ENCODE data around the gene BTBD9. TPM values are rescaled to one million over a fixed set of nuclear protein-coding genes. Genes with fewer than 3 reads are reported as not detected.

The BTBD9 gene
- total RNA-seq, 1 donor from 2014 or later = 10.3 TPM

- no peak overlapping the region for H3K4me2 ChIP-seq (ENCODE audit: low read length)
- H3K4me3 ChIP-seq (ENCODE audit: insufficient read depth, low read depth, low read length) = no peak overlapping the region
- no peak for FAIRE-seq
- no peak overlapping the region for H3K27ac ChIP-seq (ENCODE audit: low read depth, low read length)
- H3K9me3 Mint-ChIP-seq (ENCODE audit: unreplicated experiment) = no peaks in the 10 kb centered on the region
- H4K20me1 ChIP-seq (ENCODE audit: insufficient read depth, low read length) = peaks cover 94% of the 10 kb centered on the region
- peaks cover 19% of the 10 kb centered on the region for H3K36me3 Mint-ChIP-seq (ENCODE audit: low read depth, unreplicated experiment)
- DNase-seq (ENCODE audit: low read depth) = no peak
- H3K27ac Mint-ChIP-seq (ENCODE audit: unreplicated experiment) = no peak overlapping the region
- no peaks in the 10 kb centered on the region for H3K36me3 ChIP-seq (ENCODE audit: insufficient read depth, low read length)
- peaks cover 6% of the 10 kb centered on the region for H3K4me1 ChIP-seq (ENCODE audit: insufficient read depth, low read length)
- H3K4me3 Mint-ChIP-seq (ENCODE audit: unreplicated experiment) = no peak overlapping the region
- TF ChIP-seq EZH2 (IDR thresholded peaks at IDR 0.05; ENCODE audit: insufficient read depth, low read length) (no peak), CTCF (IDR thresholded peaks at IDR 0.05; ENCODE audit: insufficient read depth, low read depth, low read length) (no peak)
- peaks cover 26% of the 10 kb centered on the region for H3K79me2 ChIP-seq (ENCODE audit: insufficient read depth, low read length)
- no peaks in the 10 kb centered on the region for H3K27me3 Mint-ChIP-seq (ENCODE audit: low read depth, unreplicated experiment)
- no peak overlapping the region for H2AFZ ChIP-seq (ENCODE audit: low read depth, low read length)
- H3K9me3 ChIP-seq (ENCODE audit: insufficient read depth, low read depth, low read length) = no peaks in the 10 kb centered on the region
- H3K27me3 ChIP-seq (ENCODE audit: insufficient read depth, low read length) = no peaks in the 10 kb centered on the region
- no peak overlapping the region for H3K9ac ChIP-seq (ENCODE audit: low read length)
- H3K4me1 Mint-ChIP-seq (ENCODE audit: low read depth, unreplicated experiment) = peaks cover 27% of the 10 kb centered on the region
Measured at GRCh38 chr6:38143191-38144150, 496.3 kb downstream of the BTBD9 start.

GRCh38 chr6:38142178-38142902 lies 497.4 kb downstream of the BTBD9 start:
- no peak overlapping the region for H3K27ac Mint-ChIP-seq (ENCODE audit: unreplicated experiment)
- no peaks in the 10 kb centered on the region for H3K9me3 Mint-ChIP-seq (ENCODE audit: unreplicated experiment)
- no peak for TF ChIP-seq CTCF (IDR thresholded peaks at IDR 0.05; ENCODE audit: insufficient read depth, low read depth, low read length)
- no peak for TF ChIP-seq EZH2 (IDR thresholded peaks at IDR 0.05; ENCODE audit: insufficient read depth, low read length)
- Histone ChIP-seq H3K36me3 (ENCODE audit: insufficient read depth, low read length) (no peaks in the 10 kb centered on the region), H3K4me1 (ENCODE audit: insufficient read depth, low read length) (peaks cover 6% of the 10 kb centered on the region), H4K20me1 (ENCODE audit: insufficient read depth, low read length) (peaks cover 89% of the 10 kb centered on the region), H3K9ac (ENCODE audit: low read length) (no peak overlapping the region), H3K4me2 (ENCODE audit: low read length) (no peak overlapping the region), H3K27me3 (ENCODE audit: insufficient read depth, low read length) (no peaks in the 10 kb centered on the region), H3K9me3 (ENCODE audit: insufficient read depth, low read depth, low read length) (no peaks in the 10 kb centered on the region), H3K27ac (ENCODE audit: low read depth, low read length) (no peak overlapping the region), H3K79me2 (ENCODE audit: insufficient read depth, low read length) (peaks cover 28% of the 10 kb centered on the region), H2AFZ (ENCODE audit: low read depth, low read length) (no peak overlapping the region), H3K4me3 (ENCODE audit: insufficient read depth, low read depth, low read length) (no peak overlapping the region)
- no peak overlapping the region for H3K4me3 Mint-ChIP-seq (ENCODE audit: unreplicated experiment)
- peaks cover 13% of the 10 kb centered on the region for H3K36me3 Mint-ChIP-seq (ENCODE audit: low read depth, unreplicated experiment)
- FAIRE-seq = no peak
- no peaks in the 10 kb centered on the region for H3K27me3 Mint-ChIP-seq (ENCODE audit: low read depth, unreplicated experiment)
- peaks cover 25% of the 10 kb centered on the region for H3K4me1 Mint-ChIP-seq (ENCODE audit: low read depth, unreplicated experiment)
- no peak for DNase-seq (ENCODE audit: low read depth)
